LHCN-M2 (cell line): ENCODE measurements around the gene RNASE12. TPM values are rescaled to one million over a fixed set of nuclear protein-coding genes. Genes with fewer than 3 reads are reported as not detected.
"Not testable (repeated sequence)": the region's sequence is repeated elsewhere in the genome, so short reads cannot be mapped to it uniquely, and the experiment has no call there.

Experiments used
- DNase-seq: peaks from one replicate; pipeline ENCODE4 v3.0.0-alpha.2; 2012; ENCODE audit warnings: low read depth
- polyA plus RNA-seq: library from polyadenylated mRNA; unstranded; fragments of >200 nt; gene quantifications from one replicate; pipeline ENCODE4 v1.2.1, GENCODE V29; 2012; ENCODE audit warnings: missing spikeins
- total RNA-seq: library from RNA; depleted of rRNA; stranded (reverse); fragments of >200 nt; gene quantifications from 2 replicates; pipeline ENCODE4 v1.2.3, GENCODE V29; 2014; rRNA removed

The RNASE12 gene
- total RNA-seq, result not detected in 2 replicates
- polyA plus RNA-seq, result not detected

- DNase-seq, result no peak
Observed at GRCh38 chr14:20591235-20591634, at the start of gene RNASE12. Gene RNASE12 (minus strand): TSS chr14:20591376. CDS start chr14:20590723, 653 bp downstream.

- peak; percentile 82 for DNase-seq
Observed at GRCh38 chr14:20632831-20633691, 41.9 kb upstream of the RNASE12 start.

- DNase-seq, result no peak
Observed at GRCh38 chr14:20632448-20632830, 41.3 kb upstream of the RNASE12 start.

GRCh38 chr14:20631880-20632389, 40.8 kb upstream of the RNASE12 start:
- peak; percentile 70 for DNase-seq

- peak; percentile 64 for DNase-seq
Observed at GRCh38 chr14:20631023-20631879, 40.1 kb upstream of the RNASE12 start.

GRCh38 chr14:20630340-20631022, 39.3 kb upstream of the RNASE12 start:
- peak; percentile 45 for DNase-seq

GRCh38 chr14:20628063-20628854, 37.1 kb upstream of the RNASE12 start:
- DNase-seq, result no peak

GRCh38 chr14:20627346-20628027, 36.3 kb upstream of the RNASE12 start:
- DNase-seq, result no peak

GRCh38 chr14:20626274-20626673, 35.1 kb upstream of the RNASE12 start:
- no peak for DNase-seq

GRCh38 chr14:20624495-20625070, 33.4 kb upstream of the RNASE12 start:
- peak; percentile 35 for DNase-seq

- no peak for DNase-seq
Observed at GRCh38 chr14:20623798-20624197, 32.6 kb upstream of the RNASE12 start.

GRCh38 chr14:20622816-20623291, 31.7 kb upstream of the RNASE12 start:
- no peak for DNase-seq

GRCh38 chr14:20620798-20621478, 29.8 kb upstream of the RNASE12 start:
- DNase-seq, result no peak

- DNase-seq, result not testable (repeated sequence)
Observed at GRCh38 chr14:20619688-20620087, 28.5 kb upstream of the RNASE12 start.

GRCh38 chr14:20618271-20618749, 27.1 kb upstream of the RNASE12 start:
- DNase-seq, result no peak

GRCh38 chr14:20617138-20618003, 26.2 kb upstream of the RNASE12 start:
- DNase-seq, result no peak

- no peak for DNase-seq
Observed at GRCh38 chr14:20615996-20616395, 24.8 kb upstream of the RNASE12 start.
